Astrocyte (in vitro differentiated cells and primary cell): Measurements from ENCODE around the gene ZDHHC14. TPM values are rescaled to one million over a fixed set of nuclear protein-coding genes. Genes with fewer than 3 reads are reported as not detected.

Experiments
- DNase-seq: peaks from one replicate; pipeline ENCODE4 v3.0.0-alpha.2; 2010; ENCODE audit warnings: low read depth
- FAIRE-seq: peaks from 2 replicates; lab custom pipeline; 2011; peaks lifted over from hg19 to GRCh38; lab: Jason Lieb, UNC
- H2AFZ ChIP-seq: 2 replicates; pipeline ENCODE4 v1.6.0; 2012; ENCODE audit warnings: low read depth, low read length, inconsistent platforms
- H3K27ac ChIP-seq: 2 replicates; pipeline ENCODE4 v1.5.1; 2011; ENCODE audit warnings: low read depth, low read length, inconsistent platforms
- H3K27me3 ChIP-seq: 2 replicates; pipeline ENCODE4 v1.6.0; 2011; ENCODE audit warnings: low read length, inconsistent platforms; ENCODE audit not compliant: insufficient read depth
- H3K36me3 ChIP-seq: 2 replicates; pipeline ENCODE4 v1.5.1; 2011; ENCODE audit warnings: low read length, inconsistent platforms; ENCODE audit not compliant: insufficient read depth
- H3K4me1 ChIP-seq: 2 replicates; pipeline ENCODE4 v1.5.1; 2011; ENCODE audit warnings: low read length, inconsistent platforms; ENCODE audit not compliant: insufficient read depth
- H3K4me2 ChIP-seq: 2 replicates; pipeline ENCODE4 v1.6.0; 2012; ENCODE audit warnings: low read length, inconsistent platforms
- H3K4me3 ChIP-seq: 2 replicates; pipeline ENCODE4 v1.5.1; 2011; ENCODE audit warnings: low read depth, mild to moderate bottlenecking, low read length, inconsistent platforms; ENCODE audit not compliant: insufficient read depth
- H3K79me2 ChIP-seq: 2 replicates; pipeline ENCODE4 v1.6.0; 2012; ENCODE audit warnings: mild to moderate bottlenecking, low read length, inconsistent platforms; ENCODE audit not compliant: insufficient read depth
- H3K9ac ChIP-seq: 2 replicates; pipeline ENCODE4 v1.6.0; 2012; ENCODE audit warnings: mild to moderate bottlenecking, low read length, inconsistent platforms
- H3K9me3 ChIP-seq: 2 replicates; pipeline ENCODE4 v1.5.1; 2012; ENCODE audit warnings: low read depth, mild to moderate bottlenecking, low read length, inconsistent platforms; ENCODE audit not compliant: insufficient read depth
- H4K20me1 ChIP-seq: 2 replicates; pipeline ENCODE4 v1.6.0; 2012; ENCODE audit warnings: low read length, inconsistent platforms; ENCODE audit not compliant: insufficient read depth
- H3K27ac Mint-ChIP-seq: one replicate; pipeline ENCODE4 v1.8.0; 2021; ENCODE audit warnings: mild to moderate bottlenecking, mixed read lengths; ENCODE audit not compliant: unreplicated experiment
- H3K27me3 Mint-ChIP-seq: one replicate; pipeline ENCODE4 v1.8.0; 2021; ENCODE audit warnings: low read depth, mixed read lengths; ENCODE audit not compliant: unreplicated experiment
- H3K36me3 Mint-ChIP-seq: one replicate; pipeline ENCODE4 v1.8.0; 2021; ENCODE audit warnings: low read depth, mixed read lengths; ENCODE audit not compliant: unreplicated experiment
- H3K4me1 Mint-ChIP-seq: one replicate; pipeline ENCODE4 v1.8.0; 2021; ENCODE audit warnings: low read depth, mixed read lengths; ENCODE audit not compliant: unreplicated experiment
- H3K4me3 Mint-ChIP-seq: one replicate; pipeline ENCODE4 v1.8.0; 2021; ENCODE audit warnings: mild to moderate bottlenecking, moderate library complexity, mixed read lengths; ENCODE audit not compliant: unreplicated experiment
- H3K9me3 Mint-ChIP-seq: one replicate; pipeline ENCODE4 v1.8.0; 2021; ENCODE audit warnings: mild to moderate bottlenecking, mixed read lengths; ENCODE audit not compliant: unreplicated experiment
- CTCF ChIP-seq: IDR thresholded peaks from 2 replicates; pipeline ENCODE4 v1.5.1; 2011; ENCODE audit warnings: low read depth, mild to moderate bottlenecking, inconsistent platforms, low read length, moderate library complexity; ENCODE audit not compliant: insufficient read depth
- EZH2 ChIP-seq: IDR thresholded peaks from 2 replicates; pipeline ENCODE4 v1.6.1; 2012; ENCODE audit warnings: mild to moderate bottlenecking, low read length, inconsistent platforms; ENCODE audit not compliant: insufficient read depth
- total RNA-seq: library from RNA; stranded (reverse); gene quantifications from 2 replicates; pipeline ENCODE4 v1.2.1, GENCODE V29; 2021

ZDHHC14 gene
- total RNA-seq, 1 donor from 2014 or later = 7.2 TPM

- peak overlapping the region; percentile 49 for H3K4me3 ChIP-seq
- H3K27ac Mint-ChIP-seq = peak overlapping the region; percentile 44
Observed at GRCh38 chr6:157613011-157613522, 232.1 kb downstream of the ZDHHC14 start.

GRCh38 chr6:157614026-157614568 is 233.1 kb downstream of the ZDHHC14 start:
- H3K79me2 ChIP-seq = no peaks in the 10 kb centered on the region
- peak overlapping the region; percentile 78 for H3K4me2 ChIP-seq
- peaks cover 17% of the 10 kb centered on the region for H3K4me1 ChIP-seq
- TF ChIP-seq CTCF (no peak), EZH2 (no peak)
- no peak for FAIRE-seq
- H3K4me3 Mint-ChIP-seq = no peak overlapping the region
- no peak overlapping the region for H3K27ac Mint-ChIP-seq
- H3K9me3 ChIP-seq = no peaks in the 10 kb centered on the region
- no peak overlapping the region for H3K9ac ChIP-seq
- no peaks in the 10 kb centered on the region for H3K9me3 Mint-ChIP-seq
- no peaks in the 10 kb centered on the region for H3K36me3 ChIP-seq
- H3K27ac ChIP-seq = no peak overlapping the region
- H4K20me1 ChIP-seq = no peaks in the 10 kb centered on the region
- no peak overlapping the region for H2AFZ ChIP-seq
- DNase-seq = no peak
- H3K27me3 ChIP-seq = no peaks in the 10 kb centered on the region
- peaks cover 7% of the 10 kb centered on the region for H3K36me3 Mint-ChIP-seq
- no peak overlapping the region for H3K4me3 ChIP-seq
- H3K4me1 Mint-ChIP-seq = peaks cover 13% of the 10 kb centered on the region
- H3K27me3 Mint-ChIP-seq = peaks cover 4% of the 10 kb centered on the region

More at GRCh38 chr6:157613011-157613522, 232.1 kb downstream of the ZDHHC14 start:
- Histone ChIP-seq H2AFZ (peak overlapping the region; percentile 35), H3K9ac (peak overlapping the region; percentile 60), H3K36me3 (no peaks in the 10 kb centered on the region), H3K4me2 (peak overlapping the region; percentile 78), H4K20me1 (no peaks in the 10 kb centered on the region), H3K79me2 (no peaks in the 10 kb centered on the region), H3K27me3 (no peaks in the 10 kb centered on the region), H3K4me1 (peaks cover 17% of the 10 kb centered on the region), H3K27ac (peak overlapping the region; percentile 71), H3K9me3 (no peaks in the 10 kb centered on the region)
- FAIRE-seq (no peak), DNase-seq (peak; percentile 85)
- TF ChIP-seq CTCF (no peak), EZH2 (no peak)
- H3K4me3 Mint-ChIP-seq = no peak overlapping the region
- H3K27me3 Mint-ChIP-seq = peaks cover 10% of the 10 kb centered on the region
- peaks cover 13% of the 10 kb centered on the region for H3K4me1 Mint-ChIP-seq
- H3K9me3 Mint-ChIP-seq = no peaks in the 10 kb centered on the region
- H3K36me3 Mint-ChIP-seq = peaks cover 9% of the 10 kb centered on the region

GRCh38 chr6:157615420-157615769 is 234.4 kb downstream of the ZDHHC14 start:
- Mint-ChIP-seq H3K36me3 (peaks cover 2% of the 10 kb centered on the region), H3K4me3 (no peak overlapping the region), H3K27me3 (no peaks in the 10 kb centered on the region), H3K9me3 (no peaks in the 10 kb centered on the region), H3K27ac (no peak overlapping the region), H3K4me1 (peaks cover 13% of the 10 kb centered on the region)
- Histone ChIP-seq H3K4me1 (peaks cover 17% of the 10 kb centered on the region), H3K79me2 (no peaks in the 10 kb centered on the region), H3K4me2 (peak overlapping the region; percentile 8), H3K36me3 (no peaks in the 10 kb centered on the region), H4K20me1 (no peaks in the 10 kb centered on the region), H3K27ac (no peak overlapping the region), H3K9ac (no peak overlapping the region), H3K27me3 (no peaks in the 10 kb centered on the region), H2AFZ (no peak overlapping the region), H3K4me3 (no peak overlapping the region), H3K9me3 (no peaks in the 10 kb centered on the region)
- FAIRE-seq = no peak
- DNase-seq = no peak
- no peak for TF ChIP-seq EZH2
- TF ChIP-seq CTCF = no peak
